Endothelial cell of umbilical vein (primary cell): ENCODE measurements around the gene DAB1. TPM values are rescaled to one million over a fixed set of nuclear protein-coding genes. Genes with fewer than 3 reads are reported as not detected.
"Not testable (repeated sequence)": the region's sequence is repeated elsewhere in the genome, so short reads cannot be mapped to it uniquely, and the experiment has no call there.

Experiments
- BruUV-seq: library from RNA; stranded (reverse); fragments of 400-500 nt; replicated peaks from 2 replicates; lab custom pipeline; 2021; lab: Mats Ljungman, UMichigan
- CTCF ChIA-PET: fragments of 300-600, 350-600 bp; sonication (Branson Sonifier 250); formaldehyde crosslinking; loops from one replicate; lab custom pipeline; 2021; ENCODE audit warnings: antibody characterized with exemption, inconsistent platforms; lab: Charles Lee
- POLR2A ChIA-PET: fragments of 300-600, 350-600 bp; sonication (Branson Sonifier 250); formaldehyde crosslinking; loops from one replicate; lab custom pipeline; 2021; ENCODE audit warnings: antibody characterized with exemption, inconsistent platforms; lab: Charles Lee
- DNase-seq: peaks from one replicate; pipeline ENCODE4 v3.0.0-alpha.2; 2011; ENCODE audit warnings: low read depth, low spot score
- FAIRE-seq: peaks from 2 replicates; lab custom pipeline; 2011; peaks lifted over from hg19 to GRCh38; lab: Jason Lieb, UNC
- H2AFZ ChIP-seq: 2 replicates; pipeline ENCODE4 v1.6.0; 2012; ENCODE audit warnings: low read depth, low read length, control low read depth, inconsistent platforms
- H3K27ac ChIP-seq: 2 replicates; pipeline ENCODE4 v1.5.1; 2011; ENCODE audit warnings: low read depth, mild to moderate bottlenecking, control low read depth, low read length, moderate library complexity; ENCODE audit not compliant: insufficient read depth
- H3K27me3 ChIP-seq, 2 experiments: 2 replicates each; pipeline versions ENCODE4 v1.6.0 to v1.6.1; 2011; ENCODE audit warnings: low read length in 2 of 2, mixed read lengths in 1 of 2; ENCODE audit not compliant: control insufficient read depth in 2 of 2, insufficient read depth in 2 of 2
- H3K36me3 ChIP-seq, 2 experiments: 2 replicates in 1 of 2; 3 replicates in 1 of 2; pipeline ENCODE4 v1.5.1; 2011; ENCODE audit warnings: low read length in 2 of 2, mild to moderate bottlenecking in 1 of 2, moderate library complexity in 1 of 2; ENCODE audit not compliant: control insufficient read depth in 2 of 2, insufficient read depth in 2 of 2; ENCODE audit errors: extremely low read depth in 1 of 2
- H3K4me1 ChIP-seq: 3 replicates; pipeline ENCODE4 v1.5.1; 2011; ENCODE audit warnings: mild to moderate bottlenecking, low read length; ENCODE audit not compliant: control insufficient read depth, insufficient read depth; ENCODE audit errors: extremely low read depth
- H3K4me2 ChIP-seq: 2 replicates; pipeline ENCODE4 v1.6.1; 2011; ENCODE audit warnings: low read length, control low read depth, mixed read lengths; ENCODE audit not compliant: insufficient read depth
- H3K4me3 ChIP-seq, 3 experiments: fragments of 200-600 bp in 1 of 3; sonication (generic), shearing (Covaris generic) in 1 of 3; replicated peaks in 1 of 3; 2 replicates each; pipeline ENCODE4 v1.5.1; 2011 to 2016; ENCODE audit warnings: control low read depth in 3 of 3, low read length in 3 of 3, mild to moderate bottlenecking in 2 of 3, inconsistent platforms in 1 of 3, low read depth in 1 of 3, moderate library complexity in 1 of 3; ENCODE audit not compliant: insufficient read depth in 1 of 3
- H3K79me2 ChIP-seq: 2 replicates; pipeline ENCODE4 v1.6.0; 2012; ENCODE audit warnings: low read length, inconsistent platforms; ENCODE audit not compliant: control insufficient read depth, insufficient read depth
- H3K9ac ChIP-seq: replicated peaks from 2 replicates; pipeline ENCODE3; 2011; ENCODE audit warnings: low read length, control low read depth; ENCODE audit not compliant: insufficient read depth; ENCODE audit errors: extremely low read depth
- H3K9me1 ChIP-seq: replicated peaks from 3 replicates; pipeline ENCODE4 v1.6.0; 2011; ENCODE audit warnings: mild to moderate bottlenecking, low read length; ENCODE audit not compliant: control insufficient read depth, insufficient read depth; ENCODE audit errors: extremely low read depth
- H3K9me3 ChIP-seq: replicated peaks from 2 replicates; pipeline ENCODE4 v1.5.1; 2012; ENCODE audit warnings: low read length, inconsistent platforms; ENCODE audit not compliant: control insufficient read depth, insufficient read depth
- H4K20me1 ChIP-seq: replicated peaks from 2 replicates; pipeline ENCODE3; 2011; ENCODE audit warnings: mild to moderate bottlenecking, low read length; ENCODE audit not compliant: control insufficient read depth, insufficient read depth; ENCODE audit errors: extremely low read depth
- EZH2 ChIP-seq: IDR thresholded peaks from 2 replicates; pipeline ENCODE4 v1.6.1; 2012; ENCODE audit warnings: borderline replicate concordance, low read depth, mild to moderate bottlenecking, moderate library complexity, low read length, inconsistent platforms; ENCODE audit not compliant: severe bottlenecking
- MYC ChIP-seq: IDR thresholded peaks from one replicate; pipeline ENCODE4 v1.6.1; 2011; ENCODE audit warnings: mild to moderate bottlenecking, low read depth, low read length
- POLR2A ChIP-seq: IDR thresholded peaks from 2 replicates; pipeline ENCODE4 v1.6.1; 2012; ENCODE audit warnings: low read depth, mild to moderate bottlenecking, control low read depth, low read length
- dilution Hi-C: fragments of 300-500 bp; cut with MboI; formaldehyde crosslinking; loops from one replicate; pipeline ENCODE4 v1.15.0; 2019; ENCODE audit warnings: low sequenced_read_pairs; ENCODE audit not compliant: extremely low pct_ligation_motif_present
- intact Hi-C: fragments of 100-400 bp; cut with micrococcal nuclease; formaldehyde crosslinking; loops from one replicate; pipeline ENCODE4 v1.10.0; 2022
- polyA plus RNA-seq, 4 experiments: library from polyadenylated mRNA; depleted of rRNA in 3 of 4; stranded (reverse) in 3 of 4; unstranded in 1 of 4; fragments of >200 nt; gene quantifications; 2 replicates each; pipeline versions ENCODE4 v1.2.1 to v1.2.3, GENCODE V29; 2011 to 2012; ENCODE audit warnings: missing spikeins in 1 of 4
- total RNA-seq: library from RNA; stranded (reverse); gene quantifications from 2 replicates; pipeline ENCODE4 v1.2.3, GENCODE V29; 2021

The DAB1 gene
- total and polyA plus RNA-seq, 2 donors (not counting 3 experiments of a cell fraction or from before 2014, with no cell fraction given) = not detected

- Histone ChIP-seq H3K9me3 (no peaks in the 10 kb centered on the region), H3K9me1 (no peaks in the 10 kb centered on the region), H3K4me1 (no peaks in the 10 kb centered on the region), H3K9ac (no peak overlapping the region), H3K79me2 (no peaks in the 10 kb centered on the region), H2AFZ (no peak overlapping the region), H3K27ac (no peak overlapping the region), H3K27me3 (no peaks in the 10 kb centered on the region), H3K4me3 (no peak overlapping the region), H3K36me3 (no peaks in the 10 kb centered on the region), H3K4me2 (no peak overlapping the region), H4K20me1 (no peaks in the 10 kb centered on the region)
- CTCF ChIA-PET = no interaction called here
- POLR2A ChIA-PET = no interaction called here
- intact Hi-C loops (no loop called here), dilution Hi-C loops (no loop called here)
- no TSS peak for BruUV-seq
- DNase-seq (no peak), FAIRE-seq (no peak)
- no peak for TF ChIP-seq POLR2A
- no peak for TF ChIP-seq MYC
- TF ChIP-seq EZH2 = no peak
These were observed 201.6 kb downstream of the DAB1 start for GRCh38 chr1:57222307-57222706.

- H3K9ac ChIP-seq, H3K79me2 ChIP-seq, H3K9me1 ChIP-seq, CTCF ChIA-PET, H3K9me3 ChIP-seq, H3K4me3 ChIP-seq, POLR2A ChIA-PET, H4K20me1 ChIP-seq, FAIRE-seq, H3K4me2 ChIP-seq, H3K27me3 ChIP-seq, intact Hi-C loops, H3K4me1 ChIP-seq, dilution Hi-C loops, H3K36me3 ChIP-seq, H3K27ac ChIP-seq, DNase-seq, BruUV-seq, H2AFZ ChIP-seq: not testable (repeated sequence)
These were observed 203.0 kb downstream of the DAB1 start for GRCh38 chr1:57220905-57221304.
